ENCODE measurements around the gene BCKDHB.

GRCh38 chr6:80335121-80335531 is 228.7 kb downstream of the BCKDHB start:
- TF ChIP-seq CTCF (conservative IDR thresholded peaks at IDR 0.05; ENCODE audit: low read depth in 2 of 2) (no peak), EZH2 (IDR thresholded peaks at IDR 0.05; ENCODE audit: low read depth, unreplicated experiment) (no peak), EZH2phosphoT487 (IDR thresholded peaks at IDR 0.05; ENCODE audit: unreplicated experiment) (no peak), POLR2AphosphoS5 (IDR thresholded peaks at IDR 0.05; ENCODE audit: low read depth) (no peak), CREB1 (CRISPR knock-in tag; IDR thresholded peaks at IDR 0.05; ENCODE audit: low read depth) (no peak), ZNF462 (CRISPR knock-in tag; IDR thresholded peaks at IDR 0.05) (no peak), JUNB (IDR thresholded peaks at IDR 0.05; ENCODE audit: unreplicated experiment) (no peak), ZNF331 (CRISPR knock-in tag; IDR thresholded peaks at IDR 0.05; ENCODE audit: low read depth) (no peak), STAT1 (IDR thresholded peaks at IDR 0.05; ENCODE audit: unreplicated experiment) (no peak), NANOG (IDR thresholded peaks at IDR 0.05; ENCODE audit: borderline replicate concordance) (no peak), ZNF114 (CRISPR knock-in tag; IDR thresholded peaks at IDR 0.05) (no peak)
- TF ChIP-seq, protein P1, sequence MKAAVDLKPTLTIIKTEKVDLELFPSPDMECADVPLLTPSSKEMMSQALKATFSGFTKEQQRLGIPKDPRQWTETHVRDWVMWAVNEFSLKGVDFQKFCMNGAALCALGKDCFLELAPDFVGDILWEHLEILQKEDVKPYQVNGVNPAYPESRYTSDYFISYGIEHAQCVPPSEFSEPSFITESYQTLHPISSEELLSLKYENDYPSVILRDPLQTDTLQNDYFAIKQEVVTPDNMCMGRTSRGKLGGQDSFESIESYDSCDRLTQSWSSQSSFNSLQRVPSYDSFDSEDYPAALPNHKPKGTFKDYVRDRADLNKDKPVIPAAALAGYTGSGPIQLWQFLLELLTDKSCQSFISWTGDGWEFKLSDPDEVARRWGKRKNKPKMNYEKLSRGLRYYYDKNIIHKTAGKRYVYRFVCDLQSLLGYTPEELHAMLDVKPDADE (IDR thresholded peaks at IDR 0.05), result no peak
- TF ChIP-seq, protein P2, sequence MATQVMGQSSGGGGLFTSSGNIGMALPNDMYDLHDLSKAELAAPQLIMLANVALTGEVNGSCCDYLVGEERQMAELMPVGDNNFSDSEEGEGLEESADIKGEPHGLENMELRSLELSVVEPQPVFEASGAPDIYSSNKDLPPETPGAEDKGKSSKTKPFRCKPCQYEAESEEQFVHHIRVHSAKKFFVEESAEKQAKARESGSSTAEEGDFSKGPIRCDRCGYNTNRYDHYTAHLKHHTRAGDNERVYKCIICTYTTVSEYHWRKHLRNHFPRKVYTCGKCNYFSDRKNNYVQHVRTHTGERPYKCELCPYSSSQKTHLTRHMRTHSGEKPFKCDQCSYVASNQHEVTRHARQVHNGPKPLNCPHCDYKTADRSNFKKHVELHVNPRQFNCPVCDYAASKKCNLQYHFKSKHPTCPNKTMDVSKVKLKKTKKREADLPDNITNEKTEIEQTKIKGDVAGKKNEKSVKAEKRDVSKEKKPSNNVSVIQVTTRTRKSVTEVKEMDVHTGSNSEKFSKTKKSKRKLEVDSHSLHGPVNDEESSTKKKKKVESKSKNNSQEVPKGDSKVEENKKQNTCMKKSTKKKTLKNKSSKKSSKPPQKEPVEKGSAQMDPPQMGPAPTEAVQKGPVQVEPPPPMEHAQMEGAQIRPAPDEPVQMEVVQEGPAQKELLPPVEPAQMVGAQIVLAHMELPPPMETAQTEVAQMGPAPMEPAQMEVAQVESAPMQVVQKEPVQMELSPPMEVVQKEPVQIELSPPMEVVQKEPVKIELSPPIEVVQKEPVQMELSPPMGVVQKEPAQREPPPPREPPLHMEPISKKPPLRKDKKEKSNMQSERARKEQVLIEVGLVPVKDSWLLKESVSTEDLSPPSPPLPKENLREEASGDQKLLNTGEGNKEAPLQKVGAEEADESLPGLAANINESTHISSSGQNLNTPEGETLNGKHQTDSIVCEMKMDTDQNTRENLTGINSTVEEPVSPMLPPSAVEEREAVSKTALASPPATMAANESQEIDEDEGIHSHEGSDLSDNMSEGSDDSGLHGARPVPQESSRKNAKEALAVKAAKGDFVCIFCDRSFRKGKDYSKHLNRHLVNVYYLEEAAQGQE (IDR thresholded peaks at IDR 0.05; ENCODE audit: unreplicated experiment), result no peak
